Astrocyte (in vitro differentiated cells and primary cell): Measurements from ENCODE around the gene CTSD.

ENCODE experiments used
- CTCF ChIP-seq: IDR thresholded peaks from 2 replicates; pipeline ENCODE4 v1.5.1; 2011; ENCODE audit warnings: low read depth, mild to moderate bottlenecking, inconsistent platforms, low read length, moderate library complexity; ENCODE audit not compliant: insufficient read depth
- EZH2 ChIP-seq: IDR thresholded peaks from 2 replicates; pipeline ENCODE4 v1.6.1; 2012; ENCODE audit warnings: mild to moderate bottlenecking, low read length, inconsistent platforms; ENCODE audit not compliant: insufficient read depth

DNA sequence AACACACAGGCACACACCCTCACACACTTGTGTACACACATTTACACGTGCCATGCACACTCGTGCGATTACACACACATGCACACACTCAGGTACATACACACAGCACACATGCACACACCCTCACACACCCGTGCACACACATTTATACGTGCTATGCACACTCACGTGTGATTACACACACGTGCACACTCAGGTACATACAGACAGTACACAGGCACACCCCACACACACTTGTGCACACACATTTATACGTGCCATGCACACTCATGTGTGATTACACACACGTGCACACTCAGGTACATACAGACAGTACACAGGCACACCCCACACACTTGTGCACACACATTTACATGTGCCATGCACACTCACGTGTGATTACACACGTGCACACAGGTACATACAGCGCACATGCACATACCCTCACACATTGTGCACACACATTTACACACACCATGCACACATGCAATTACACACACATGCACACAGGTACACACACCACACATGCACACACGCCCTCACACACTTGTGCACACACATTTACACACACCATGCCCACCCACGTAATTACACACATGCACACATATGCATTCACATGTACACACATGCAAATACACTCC is 17.9 kb downstream of the CTSD start:
- TF ChIP-seq CTCF = no peak
- TF ChIP-seq EZH2 = no peak
